GM18909 (cell line): ENCODE data around the gene CD34.

ENCODE experiments used
- ATAC-seq: cut with Tn5 transposase; IDR thresholded peaks from one replicate; pipeline ENCODE4 v1.9.1; 2021; ENCODE audit warnings: mild to moderate bottlenecking; ENCODE audit not compliant: unreplicated experiment, poor library complexity

The CD34 gene

DNA sequence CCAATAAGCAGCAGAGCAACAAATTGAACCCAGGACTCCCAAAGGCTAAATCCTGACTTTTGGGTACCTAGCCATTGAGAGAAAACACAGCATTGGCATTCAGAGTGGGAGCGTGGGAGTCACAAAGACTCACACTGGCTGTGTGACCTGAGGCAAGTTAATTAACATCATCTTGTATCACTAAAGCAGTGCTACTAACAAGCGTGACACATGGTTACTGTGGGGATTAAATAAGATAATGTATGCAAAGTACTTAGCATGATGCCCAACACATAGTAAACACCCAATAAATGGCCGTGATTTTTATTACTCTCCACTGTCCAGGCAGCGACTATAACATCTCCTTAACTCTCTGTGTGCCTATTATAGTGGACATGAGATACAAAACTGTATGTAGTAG, 73.3 kb downstream of the CD34 start:
- ATAC-seq, result no peak

DNA sequence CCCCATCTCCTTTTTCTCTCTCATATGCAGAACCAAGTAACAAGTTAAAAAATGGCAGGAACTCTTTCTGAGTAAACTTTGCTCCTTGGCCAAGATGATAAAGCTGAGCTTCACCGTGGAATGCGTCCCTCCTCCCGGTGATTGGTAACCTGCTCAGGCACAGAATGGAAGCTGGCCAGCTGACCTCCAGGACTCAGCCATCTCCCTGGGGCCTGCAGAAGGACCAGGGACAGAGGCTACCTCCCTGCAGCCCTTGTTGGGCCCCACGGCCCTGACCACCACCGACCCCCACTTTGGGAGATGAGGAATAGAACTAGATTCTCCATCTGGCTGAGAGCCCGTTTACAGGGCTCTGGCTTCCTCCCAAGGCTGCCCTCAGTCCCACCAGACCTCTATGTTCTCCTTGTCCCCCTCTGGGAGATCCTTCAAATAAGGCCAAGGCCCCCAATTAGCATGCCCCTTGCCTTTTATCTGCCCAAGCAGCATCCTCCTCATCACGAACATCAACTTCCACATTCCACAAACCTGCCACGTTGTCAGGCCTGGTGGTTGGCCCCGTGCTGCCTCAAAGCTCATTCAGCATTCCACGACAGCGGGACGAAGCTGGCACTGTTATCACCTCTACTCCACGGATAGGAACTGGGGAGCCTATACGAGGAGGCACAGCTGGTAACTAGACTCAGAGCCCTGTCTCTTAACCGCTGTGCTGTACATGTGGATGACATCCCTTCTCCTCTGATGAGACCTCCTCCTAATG, 74.2 kb downstream of the CD34 start:
- ATAC-seq, result no peak

DNA sequence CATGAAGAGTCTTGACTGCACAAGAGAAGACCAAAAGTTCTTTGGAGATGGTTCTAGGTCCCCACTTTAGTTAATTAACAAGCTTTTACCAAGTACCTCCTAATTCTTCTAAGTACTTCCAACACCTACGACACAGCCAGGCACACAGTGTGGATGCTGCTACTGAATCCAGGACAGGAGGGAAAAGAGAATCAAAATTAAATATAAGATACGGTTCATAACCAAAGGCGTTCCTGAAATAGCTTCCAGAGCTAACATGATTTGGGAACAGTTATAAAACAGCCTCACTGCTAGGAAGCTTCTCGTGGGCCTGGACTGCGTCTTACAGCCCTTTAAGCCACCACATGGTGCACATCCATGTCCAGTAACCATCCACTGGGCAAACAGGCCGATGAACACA, 75.0 kb downstream of the CD34 start:
- ATAC-seq, result no peak

DNA sequence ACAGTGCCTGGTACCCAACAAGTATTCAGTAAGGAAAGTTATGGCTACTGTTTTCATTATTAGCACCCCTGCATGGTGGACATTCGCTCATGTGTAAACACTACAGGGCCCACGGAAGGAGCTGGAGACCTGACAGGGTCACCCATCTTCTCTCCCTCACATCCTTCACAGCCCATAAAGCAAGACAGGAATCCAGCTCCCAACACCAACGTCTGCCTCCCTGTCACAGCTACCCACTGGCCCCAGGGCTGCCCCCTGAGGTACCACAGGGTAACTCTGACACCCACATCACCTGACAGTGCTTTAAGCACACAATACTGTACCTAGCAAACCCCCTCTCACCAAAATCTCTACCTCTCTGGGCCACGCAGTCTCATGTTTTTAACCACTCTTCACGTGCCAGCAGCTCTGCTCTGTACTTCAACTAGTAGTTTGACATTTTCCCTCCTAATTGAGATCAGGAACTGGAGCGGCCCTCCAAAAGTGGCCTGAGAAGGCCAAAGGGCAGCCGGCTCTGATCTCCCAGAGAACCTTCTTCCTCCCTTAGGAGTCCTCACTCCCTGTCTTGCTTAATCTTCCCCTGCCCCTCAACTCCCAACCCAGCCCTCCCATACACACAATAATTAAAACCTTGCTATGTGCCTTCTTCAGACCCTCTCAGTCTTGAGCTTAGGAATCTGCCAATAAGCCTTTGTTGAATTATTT, 76.8 kb downstream of the CD34 start:
- no peak for ATAC-seq

DNA sequence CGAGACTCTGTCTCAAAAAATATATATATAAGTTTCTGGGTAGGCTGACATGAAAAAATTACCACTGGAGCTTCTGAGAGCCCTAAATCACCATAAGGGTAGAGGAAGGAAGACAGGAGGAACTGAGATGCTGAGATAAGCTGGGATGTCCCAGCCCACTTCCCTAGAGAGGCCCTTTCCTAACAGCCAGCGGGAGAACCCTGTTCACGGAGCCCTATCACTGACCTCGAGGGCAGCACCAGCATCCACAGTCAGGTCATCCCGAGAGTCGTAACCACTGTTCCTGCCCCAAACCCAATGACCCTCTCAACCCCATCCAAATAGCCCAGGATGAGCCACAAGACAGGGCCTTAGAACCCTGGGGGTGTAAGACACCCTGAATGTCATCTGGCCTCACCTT, 77.5 kb downstream of the CD34 start:
- ATAC-seq, result no peak

DNA sequence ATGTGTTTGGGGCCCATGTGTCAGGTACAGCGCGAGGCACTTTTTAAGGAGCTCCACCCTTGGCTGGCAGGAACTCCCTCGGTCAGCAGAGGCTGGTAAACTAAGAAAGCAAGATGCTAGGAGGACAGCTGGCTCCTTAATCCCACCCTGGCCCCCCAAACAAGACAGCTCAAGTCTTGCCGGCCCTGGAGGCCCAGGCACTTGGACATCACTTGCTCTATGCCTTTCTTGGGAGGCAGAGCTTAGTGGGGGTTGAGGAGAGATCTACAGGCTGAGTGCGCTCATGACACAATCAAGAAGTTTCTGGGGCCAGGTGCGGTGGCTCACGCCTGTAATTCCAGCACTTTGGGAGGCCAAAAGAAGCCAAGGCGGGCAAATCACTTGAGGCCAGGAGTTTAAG, 78.1 kb downstream of the CD34 start:
- ATAC-seq, result no peak

DNA sequence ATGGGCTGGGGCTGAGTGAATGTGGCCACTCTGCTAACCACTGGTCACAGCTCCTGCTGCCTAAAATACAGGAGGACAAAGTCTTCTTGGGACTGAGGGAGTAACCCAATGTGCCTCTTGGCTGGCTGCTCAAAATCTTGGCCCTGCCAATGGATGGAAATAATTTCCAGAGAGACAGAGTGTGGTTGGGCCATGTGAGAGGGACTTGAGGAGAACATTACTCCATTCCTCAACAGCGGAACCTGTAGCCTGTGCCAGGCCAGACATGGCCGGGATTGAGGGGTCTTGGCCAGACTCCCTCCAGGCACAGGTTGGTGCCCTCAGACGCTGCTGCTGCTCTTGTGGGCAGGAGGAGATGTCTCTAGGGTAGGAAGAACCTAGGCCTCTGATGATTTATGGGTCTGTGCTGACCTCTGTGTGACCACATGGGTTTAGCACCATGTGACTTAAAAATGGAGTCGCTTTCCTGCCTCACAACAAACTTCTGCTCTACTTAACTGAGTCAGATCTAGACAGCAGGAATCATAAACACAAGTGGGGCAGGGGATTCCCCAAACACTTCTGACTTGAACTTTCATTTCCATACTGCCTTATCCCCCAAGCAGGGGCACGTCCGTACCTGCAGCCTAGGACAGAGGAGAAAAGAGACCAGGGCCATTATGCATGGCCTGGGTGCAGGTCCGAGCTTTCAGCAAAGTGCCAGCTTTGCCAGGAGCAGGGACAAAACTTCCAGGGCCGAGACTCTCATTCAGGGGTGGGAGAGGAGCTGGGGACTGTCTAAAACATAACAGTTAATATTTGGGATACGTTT, 79.2 kb downstream of the CD34 start:
- peak; percentile 86 for ATAC-seq
